Heart right ventricle (tissue), 16 donors: Measurements from ENCODE around the gene PRKCI. TPM values are rescaled to one million over a fixed set of nuclear protein-coding genes. Genes with fewer than 3 reads are reported as not detected.
"Not testable (repeated sequence)": the region's sequence is repeated elsewhere in the genome, so short reads cannot be mapped to it uniquely, and the experiment has no call there.

Source experiments
- ATAC-seq, 8 donors: fragments of 200-7000 bp; cut with Tn5 transposase; one replicate each; pipeline ENCODE4 v1.9.1; 2020; ENCODE audit warnings: mild to moderate bottlenecking in 8 of 8, moderate library complexity in 8 of 8, moderate number of reproducible peaks in 1 of 8
- DNase-seq, 2 donors: peaks; one replicate each; pipeline ENCODE4 v3.0.0-alpha.2; 2020
- H3K27ac ChIP-seq, 10 donors: fragments of 200-600 bp; sonication (generic) in 2 of 10; one replicate each; pipeline versions ENCODE4 v1.5.0 to v1.8.0; 2020 to 2022; ENCODE audit warnings: mild to moderate bottlenecking in 3 of 10
- H3K27me3 ChIP-seq, 7 donors: fragments of 200-600 bp; one replicate each; pipeline ENCODE4 v1.8.0; 2021 to 2022; ENCODE audit warnings: mild to moderate bottlenecking in 2 of 7
- H3K36me3 ChIP-seq, 9 donors: fragments of 200-600 bp; sonication (generic) in 1 of 9; one replicate each; pipeline versions ENCODE4 v1.5.0 to v1.8.0; 2020 to 2022; ENCODE audit warnings: mild to moderate bottlenecking in 2 of 9
- H3K4me1 ChIP-seq, 9 donors: fragments of 200-600 bp; sonication (generic) in 1 of 9; one replicate each; pipeline versions ENCODE4 v1.5.0 to v1.8.0; 2020 to 2022; ENCODE audit warnings: mild to moderate bottlenecking in 4 of 9
- H3K4me3 ChIP-seq, 10 donors: fragments of 200-600 bp; sonication (generic) in 2 of 10; one replicate each; pipeline versions ENCODE4 v1.5.0 to v1.8.0; 2020 to 2022; ENCODE audit warnings: mild to moderate bottlenecking in 7 of 10, moderate library complexity in 2 of 10
- H3K9me3 ChIP-seq, 11 donors: fragments of 200-600 bp in 10 of 11; sonication (generic) in 2 of 11; one replicate each; pipeline versions ENCODE4 v1.5.0 to v1.8.0; 2013 to 2022; ENCODE audit warnings: mild to moderate bottlenecking in 2 of 11, control low read depth in 1 of 11, moderate library complexity in 1 of 11
- WGBS, 2 donors: extraction: QIAGEN DNeasy Blood & Tissue Kit; methylation state at CpG; one replicate each; pipeline ENCODE4 v1.1.7; 2013; ENCODE audit warnings: inconsistent platforms in 1 of 2; 5-methylcytosine and 5-hydroxymethylcytosine counted together
- intact Hi-C, 10 donors: fragments of 100-400 bp; cut with DNase I; formaldehyde crosslinking; loops; one replicate each; pipeline versions ENCODE4 v1.11.1 to v1.14.2; 2022
- polyA plus RNA-seq, 2 donors: library from polyadenylated mRNA; stranded (reverse); fragments of 200-250 nt; gene quantifications; one replicate each; pipeline ENCODE4 v1.2.3, GENCODE V29; 2013
- total RNA-seq, 10 donors: library from RNA; stranded (reverse); fragmentation: NEBNext Ultra II Directional in 3 of 10; extraction: Animal tissue kit (Norgen Biotek cat#: 25700) in 3 of 10; gene quantifications; one replicate each; pipeline versions ENCODE4 v1.2.1 to v1.2.4, GENCODE V29; 2021 to 2023
- TF ChIP-seq, protein P1 (sequence below), 9 donors: fragments of 200-600 bp; sonication (generic) in 2 of 9; IDR thresholded peaks; one replicate each; pipeline versions ENCODE4 v1.5.0 to v1.8.0; 2021 to 2022; ENCODE audit warnings: antibody characterized with exemption in 9 of 9, mild to moderate bottlenecking in 5 of 9, moderate library complexity in 1 of 9
- donor health status: Arrhythmogenic right ventricular cardiomyopathy.
- donor health status: ischemic (EF 13 %, LVEDD 7.1; RV severe dilation, severe dysfunction).
- donor health status: healthy with polysubstance abuse.
- donor health status: DM: no; HTN: yes; CAD: no.
- donor health status: DM: no; HTN: no; CAD: no.
- donor health status: ischemic (EF 25% LVEDD 6.9; RV normal size, moderate dysfunction).
- donor health status: ischemic (EF 25% LVEDD 5.7; RV mildly dilated, moderate dysfunction).
- donor health status: healthy.
- donor health status: DM: yes; HTN: yes; CAD: no.
- donor health status: Ischemic cardiomyopathy.
- donor health status: ischemic (EF 35%, LVEDD 5.7; RV mildly dilated, moderate dysfunction).
- donor health status: nonischemic (EF 11% LVEDD 7.7; RV severe dilation, severe dysfunction).
- donor health status: DM: yes; HTN: yes; CAD: no.
- donor health status: PGD.
- donor health status: ischemic (EF 29% LVEDD 5.4; RV normal size, mild dysfunction).
- donor health status: nonischemic (EF 23%, LVEDD 6.1; RV moderate dilation, normal function).

The PRKCI gene
- total and polyA plus RNA-seq, 12 donors: 6.5 to 21.0 (median 13.1) TPM

DNA sequence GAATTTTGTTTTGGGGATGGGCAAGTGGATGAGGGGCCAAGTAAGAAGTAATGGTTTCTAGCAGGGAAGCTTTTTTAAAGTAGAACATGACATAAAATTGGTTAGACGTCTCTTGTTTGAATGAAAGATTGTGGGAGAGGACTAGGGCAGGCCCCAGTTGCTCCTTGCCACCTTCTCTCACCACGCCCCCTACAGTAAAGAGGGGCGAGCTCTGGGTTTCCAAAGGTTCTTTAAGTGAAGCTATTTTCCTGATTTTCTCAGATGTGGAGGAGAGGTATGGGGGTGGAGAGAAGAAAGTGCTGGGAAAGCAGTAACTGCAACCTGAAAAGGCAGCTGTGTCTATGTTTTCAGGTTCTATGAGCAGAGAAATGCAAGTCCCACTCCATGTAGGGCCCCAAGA is 102.7 kb downstream of the PRKCI start:
- no peak overlapping the region for H3K4me3 ChIP-seq
- no peaks in the 10 kb centered on the region for H3K36me3 ChIP-seq
- H3K27ac ChIP-seq: no peak overlapping the region
- H3K9me3 ChIP-seq: peaks cover 0 to 19% (median 0%) of the 10 kb centered on the region in 11 donors
- TF ChIP-seq, protein P1, sequence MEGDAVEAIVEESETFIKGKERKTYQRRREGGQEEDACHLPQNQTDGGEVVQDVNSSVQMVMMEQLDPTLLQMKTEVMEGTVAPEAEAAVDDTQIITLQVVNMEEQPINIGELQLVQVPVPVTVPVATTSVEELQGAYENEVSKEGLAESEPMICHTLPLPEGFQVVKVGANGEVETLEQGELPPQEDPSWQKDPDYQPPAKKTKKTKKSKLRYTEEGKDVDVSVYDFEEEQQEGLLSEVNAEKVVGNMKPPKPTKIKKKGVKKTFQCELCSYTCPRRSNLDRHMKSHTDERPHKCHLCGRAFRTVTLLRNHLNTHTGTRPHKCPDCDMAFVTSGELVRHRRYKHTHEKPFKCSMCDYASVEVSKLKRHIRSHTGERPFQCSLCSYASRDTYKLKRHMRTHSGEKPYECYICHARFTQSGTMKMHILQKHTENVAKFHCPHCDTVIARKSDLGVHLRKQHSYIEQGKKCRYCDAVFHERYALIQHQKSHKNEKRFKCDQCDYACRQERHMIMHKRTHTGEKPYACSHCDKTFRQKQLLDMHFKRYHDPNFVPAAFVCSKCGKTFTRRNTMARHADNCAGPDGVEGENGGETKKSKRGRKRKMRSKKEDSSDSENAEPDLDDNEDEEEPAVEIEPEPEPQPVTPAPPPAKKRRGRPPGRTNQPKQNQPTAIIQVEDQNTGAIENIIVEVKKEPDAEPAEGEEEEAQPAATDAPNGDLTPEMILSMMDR (IDR thresholded peaks at IDR 0.05): no peak
- H3K27me3 ChIP-seq: no peaks in the 10 kb centered on the region
- no peak for DNase-seq
- intact Hi-C loops: no loop called here
- ATAC-seq: no peak
- H3K4me1 ChIP-seq: peaks cover 0 to 11% (median 0%) of the 10 kb centered on the region in 9 donors
- WGBS, 2 donors: 84 to 85% methylated on average over 3 of the region's 3 CpGs

DNA sequence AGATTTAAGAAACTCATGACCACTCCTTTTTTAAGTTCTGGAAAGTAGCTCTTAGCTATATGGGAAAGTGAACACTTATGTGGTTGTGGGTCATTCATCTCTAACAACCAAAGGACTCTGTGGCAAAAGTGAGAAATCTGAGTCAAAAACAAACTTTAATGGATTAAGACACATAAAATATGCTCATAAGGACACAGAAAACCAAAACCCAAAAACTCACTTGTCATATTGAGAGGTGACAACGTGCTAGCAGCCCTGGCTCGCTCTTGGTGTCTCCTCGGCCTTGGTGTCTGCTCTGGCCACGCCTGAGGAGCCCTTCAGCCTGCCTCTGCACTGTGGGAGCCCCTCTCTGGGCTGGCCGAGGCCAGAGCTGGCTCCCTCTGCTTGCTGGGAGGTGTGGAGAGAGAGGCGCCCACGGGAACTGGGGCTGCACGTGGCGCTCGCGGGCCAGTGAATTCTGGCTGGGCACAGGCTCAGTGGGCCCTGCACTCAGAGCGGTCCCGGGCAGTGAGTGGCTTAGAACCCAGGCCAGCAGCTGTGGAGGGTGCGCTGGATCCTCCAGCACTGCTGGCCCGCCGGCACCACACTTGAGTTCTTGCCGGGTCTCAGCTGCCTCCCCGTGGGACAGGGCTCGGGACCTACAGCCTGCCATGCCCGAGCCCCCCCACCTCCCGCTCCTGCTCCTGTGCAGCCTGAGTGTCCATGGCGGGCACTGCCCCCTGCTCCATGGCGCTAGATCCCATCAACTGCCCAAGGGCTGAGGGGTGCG is 105.0 kb downstream of the PRKCI start:
- Histone ChIP-seq H3K27ac (no peak overlapping the region), H3K4me1 (peaks cover 0 to 9% (median 0%) of the 10 kb centered on the region in 9 donors), H3K36me3 (no peaks in the 10 kb centered on the region), H3K27me3 (no peaks in the 10 kb centered on the region), H3K4me3 (no peak overlapping the region), H3K9me3 (peaks cover 0 to 19% (median 0%) of the 10 kb centered on the region in 11 donors)
- no peak for ATAC-seq
- intact Hi-C loops: no loop called here
- TF ChIP-seq, protein P1 (IDR thresholded peaks at IDR 0.05): no peak
- DNase-seq: no peak
- WGBS, 2 donors: 96 to 98% methylated on average over 24 of the region's 24 CpGs

GRCh38 chr3:170327868-170328548 is 105.8 kb downstream of the PRKCI start:
- H3K27me3 ChIP-seq, H3K4me1 ChIP-seq, DNase-seq, ATAC-seq, intact Hi-C loops, H3K27ac ChIP-seq, H3K4me3 ChIP-seq, H3K36me3 ChIP-seq: not testable (repeated sequence)
- WGBS, 2 donors: 78 to 95% methylated on average over 7 of the region's 7 CpGs
- peaks cover 0 to 19% (median 0%) of the 10 kb centered on the region in 11 donors for H3K9me3 ChIP-seq

DNA sequence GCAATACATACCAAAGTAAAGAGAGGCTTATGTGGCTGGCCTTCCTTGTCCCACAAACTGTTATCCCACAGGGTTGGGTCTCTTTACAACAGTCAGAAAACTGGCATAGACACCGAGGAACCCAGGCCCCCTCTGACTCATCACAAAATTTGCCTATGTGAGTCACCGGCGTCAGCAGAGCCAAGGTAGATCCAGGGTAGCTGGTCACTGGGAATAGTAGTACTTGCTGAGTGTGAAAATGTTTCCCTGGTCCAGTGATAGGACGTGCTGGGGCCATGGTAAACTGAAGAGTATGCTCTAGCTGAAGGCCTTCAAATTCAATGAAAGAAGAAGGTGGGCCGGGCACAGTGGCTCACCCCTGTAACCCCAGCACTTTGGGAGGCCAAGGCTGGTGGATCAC is 108.1 kb downstream of the PRKCI start:
- 79 to 92% methylated on average over 5 of the region's 5 CpGs for WGBS, 2 donors
- DNase-seq (no peak), ATAC-seq (no peak)
- Histone ChIP-seq H3K9me3 (peaks cover 0 to 19% (median 0%) of the 10 kb centered on the region in 11 donors), H3K36me3 (no peaks in the 10 kb centered on the region), H3K4me3 (no peak overlapping the region), H3K27ac (no peak overlapping the region), H3K27me3 (no peaks in the 10 kb centered on the region), H3K4me1 (peaks cover 0 to 9% (median 0%) of the 10 kb centered on the region in 9 donors)
- TF ChIP-seq, protein P1 (IDR thresholded peaks at IDR 0.05): no peak
- intact Hi-C loops: no loop called here
